HG02970 (cell line): ENCODE results near the gene OR3A2.
"Not testable (repeated sequence)": the region's sequence is repeated elsewhere in the genome, so short reads cannot be mapped to it uniquely, and the experiment has no call there.

Source experiments
- ATAC-seq: cut with Tn5 transposase; IDR thresholded peaks from one replicate; pipeline ENCODE4 v1.9.1; 2021; ENCODE audit warnings: mild to moderate bottlenecking, moderate library complexity, moderate number of reproducible peaks; ENCODE audit not compliant: unreplicated experiment, low FRiP score

The OR3A2 gene

GRCh38 chr17:3295632-3296031, 90.5 kb downstream of the OR3A2 start:
- ATAC-seq, result no peak

GRCh38 chr17:3293548-3293947, 92.6 kb downstream of the OR3A2 start:
- not testable (repeated sequence) for ATAC-seq

- ATAC-seq, result no peak
Observed at GRCh38 chr17:3282901-3283300, 103.2 kb downstream of the OR3A2 start.

- no peak for ATAC-seq
Observed at GRCh38 chr17:3276126-3276525, 110.0 kb downstream of the OR3A2 start.

GRCh38 chr17:3271072-3271848, 114.8 kb downstream of the OR3A2 start:
- no peak for ATAC-seq

- ATAC-seq, result no peak
Observed at GRCh38 chr17:3260600-3260999, 125.5 kb downstream of the OR3A2 start.

GRCh38 chr17:3260163-3260562, 125.9 kb downstream of the OR3A2 start:
- no peak for ATAC-seq

- no peak for ATAC-seq
Observed at GRCh38 chr17:3256575-3256974, 129.5 kb downstream of the OR3A2 start.

- not testable (repeated sequence) for ATAC-seq
Observed at GRCh38 chr17:3249013-3249412, 137.1 kb downstream of the OR3A2 start.

- not testable (repeated sequence) for ATAC-seq
Observed at GRCh38 chr17:3244841-3245240, 141.3 kb downstream of the OR3A2 start.

GRCh38 chr17:3241044-3241443, 145.1 kb downstream of the OR3A2 start:
- not testable (repeated sequence) for ATAC-seq

GRCh38 chr17:3238685-3239084, 147.4 kb downstream of the OR3A2 start:
- ATAC-seq, result not testable (repeated sequence)

- ATAC-seq, result not testable (repeated sequence)
Observed at GRCh38 chr17:3232300-3232699, 153.8 kb downstream of the OR3A2 start.
